ENCODE results near the gene COG3. TPM values are rescaled to one million over a fixed set of nuclear protein-coding genes. Genes with fewer than 3 reads are reported as not detected.

COG3 gene
- total and polyA plus RNA-seq, 2 of the 13 experiments (the other 11 are each of a cell fraction or from before 2014, with no cell fraction given), result 37.8 to 47.5 TPM

DNA sequence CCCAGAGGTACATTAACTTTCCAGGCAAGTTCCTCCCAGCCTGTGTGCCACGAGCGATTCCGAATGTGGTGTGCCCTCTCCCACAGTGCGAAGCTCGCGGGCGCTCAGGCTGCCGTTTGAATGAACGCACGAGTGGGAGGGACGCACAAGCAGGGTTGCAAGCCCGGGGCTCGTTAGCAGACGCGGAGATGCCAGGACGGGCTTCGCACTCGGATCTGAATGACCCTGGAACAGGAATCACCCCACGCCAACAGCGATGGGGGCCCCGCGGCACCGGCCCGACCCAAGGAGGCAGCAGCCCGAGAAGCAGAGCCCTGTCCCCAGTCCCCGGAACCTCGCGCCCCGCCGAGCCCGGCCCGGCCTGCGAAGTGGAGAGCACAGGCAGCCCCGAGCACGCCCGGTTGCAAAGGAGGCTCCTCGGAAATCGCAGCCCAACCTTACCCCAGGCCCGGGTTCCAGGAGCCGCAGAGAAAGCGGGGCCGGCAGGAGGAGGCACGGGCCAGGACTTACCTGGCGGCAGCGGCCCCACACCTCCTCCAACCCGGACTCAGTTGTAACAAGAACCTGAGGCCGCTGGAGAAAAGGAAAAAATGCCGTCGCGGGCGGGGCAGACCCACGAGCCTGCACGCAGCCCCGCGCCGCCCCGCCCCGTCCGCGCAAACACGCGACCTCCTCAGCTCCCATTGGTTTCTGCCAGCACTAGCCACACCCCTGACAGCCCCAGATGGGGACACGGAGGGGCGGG lies 46.8 kb upstream of the COG3 start, which contains the start of gene SLC25A30 (continued):
- TF ChIP-seq, protein P1, sequence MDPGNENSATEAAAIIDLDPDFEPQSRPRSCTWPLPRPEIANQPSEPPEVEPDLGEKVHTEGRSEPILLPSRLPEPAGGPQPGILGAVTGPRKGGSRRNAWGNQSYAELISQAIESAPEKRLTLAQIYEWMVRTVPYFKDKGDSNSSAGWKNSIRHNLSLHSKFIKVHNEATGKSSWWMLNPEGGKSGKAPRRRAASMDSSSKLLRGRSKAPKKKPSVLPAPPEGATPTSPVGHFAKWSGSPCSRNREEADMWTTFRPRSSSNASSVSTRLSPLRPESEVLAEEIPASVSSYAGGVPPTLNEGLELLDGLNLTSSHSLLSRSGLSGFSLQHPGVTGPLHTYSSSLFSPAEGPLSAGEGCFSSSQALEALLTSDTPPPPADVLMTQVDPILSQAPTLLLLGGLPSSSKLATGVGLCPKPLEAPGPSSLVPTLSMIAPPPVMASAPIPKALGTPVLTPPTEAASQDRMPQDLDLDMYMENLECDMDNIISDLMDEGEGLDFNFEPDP (CRISPR knock-in tag; conservative IDR thresholded peaks at IDR 0.05), result 0 out of 2 replicates have a peak, but pooled peaks have one; percentile 76
- TF ChIP-seq ZNF567 (CRISPR knock-in tag; IDR thresholded peaks at IDR 0.05; ENCODE audit: borderline replicate concordance), result no peak
- no peak for TF ChIP-seq TP53 (CRISPR knock-in tag; conservative IDR thresholded peaks at IDR 0.05)
- TF ChIP-seq SMARCC2 (IDR thresholded peaks at IDR 0.05), result no peak
- TF ChIP-seq RXRA (CRISPR knock-in tag; IDR thresholded peaks at IDR 0.05), result 0 out of 2 replicates have a peak, but pooled peaks have one; percentile 13
- TF ChIP-seq ZNF24 (IDR thresholded peaks at IDR 0.05), result no peak
- TF ChIP-seq POLR2AphosphoS5 (IDR thresholded peaks at IDR 0.05; ENCODE audit: low read depth, low read length), result peak; percentile 84
- no peak for TF ChIP-seq CEBPB (IDR thresholded peaks at IDR 0.05; ENCODE audit: borderline replicate concordance, low read depth, low read length)
- no peak for TF ChIP-seq ARID3A (IDR thresholded peaks at IDR 0.05; ENCODE audit: low read depth, low read length)
- TF ChIP-seq, protein P2, sequence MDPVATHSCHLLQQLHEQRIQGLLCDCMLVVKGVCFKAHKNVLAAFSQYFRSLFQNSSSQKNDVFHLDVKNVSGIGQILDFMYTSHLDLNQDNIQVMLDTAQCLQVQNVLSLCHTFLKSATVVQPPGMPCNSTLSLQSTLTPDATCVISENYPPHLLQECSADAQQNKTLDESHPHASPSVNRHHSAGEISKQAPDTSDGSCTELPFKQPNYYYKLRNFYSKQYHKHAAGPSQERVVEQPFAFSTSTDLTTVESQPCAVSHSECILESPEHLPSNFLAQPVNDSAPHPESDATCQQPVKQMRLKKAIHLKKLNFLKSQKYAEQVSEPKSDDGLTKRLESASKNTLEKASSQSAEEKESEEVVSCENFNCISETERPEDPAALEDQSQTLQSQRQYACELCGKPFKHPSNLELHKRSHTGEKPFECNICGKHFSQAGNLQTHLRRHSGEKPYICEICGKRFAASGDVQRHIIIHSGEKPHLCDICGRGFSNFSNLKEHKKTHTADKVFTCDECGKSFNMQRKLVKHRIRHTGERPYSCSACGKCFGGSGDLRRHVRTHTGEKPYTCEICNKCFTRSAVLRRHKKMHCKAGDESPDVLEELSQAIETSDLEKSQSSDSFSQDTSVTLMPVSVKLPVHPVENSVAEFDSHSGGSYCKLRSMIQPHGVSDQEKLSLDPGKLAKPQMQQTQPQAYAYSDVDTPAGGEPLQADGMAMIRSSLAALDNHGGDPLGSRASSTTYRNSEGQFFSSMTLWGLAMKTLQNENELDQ (CRISPR knock-in tag; IDR thresholded peaks at IDR 0.05; ENCODE audit: borderline replicate concordance), result no peak
- TF ChIP-seq NR1H2 (CRISPR knock-in tag; IDR thresholded peaks at IDR 0.05; ENCODE audit: borderline replicate concordance, low read depth), result no peak
- TF ChIP-seq, protein P3, sequence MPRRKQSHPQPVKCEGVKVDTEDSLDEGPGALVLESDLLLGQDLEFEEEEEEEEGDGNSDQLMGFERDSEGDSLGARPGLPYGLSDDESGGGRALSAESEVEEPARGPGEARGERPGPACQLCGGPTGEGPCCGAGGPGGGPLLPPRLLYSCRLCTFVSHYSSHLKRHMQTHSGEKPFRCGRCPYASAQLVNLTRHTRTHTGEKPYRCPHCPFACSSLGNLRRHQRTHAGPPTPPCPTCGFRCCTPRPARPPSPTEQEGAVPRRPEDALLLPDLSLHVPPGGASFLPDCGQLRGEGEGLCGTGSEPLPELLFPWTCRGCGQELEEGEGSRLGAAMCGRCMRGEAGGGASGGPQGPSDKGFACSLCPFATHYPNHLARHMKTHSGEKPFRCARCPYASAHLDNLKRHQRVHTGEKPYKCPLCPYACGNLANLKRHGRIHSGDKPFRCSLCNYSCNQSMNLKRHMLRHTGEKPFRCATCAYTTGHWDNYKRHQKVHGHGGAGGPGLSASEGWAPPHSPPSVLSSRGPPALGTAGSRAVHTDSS (CRISPR knock-in tag; conservative IDR thresholded peaks at IDR 0.05), result no peak
- TF ChIP-seq ATRX (CRISPR knock-in tag; IDR thresholded peaks at IDR 0.05; ENCODE audit: borderline replicate concordance), result no peak
- 0 out of 2 replicates have a peak, but pooled peaks have one; percentile 35 for TF ChIP-seq KAT7 (CRISPR knock-in tag; IDR thresholded peaks at IDR 0.05; ENCODE audit: borderline replicate concordance)
- TF ChIP-seq NFATC3 (CRISPR knock-in tag; IDR thresholded peaks at IDR 0.05), result no peak
- TF ChIP-seq CENPBD1 (CRISPR knock-in tag; IDR thresholded peaks at IDR 0.05; ENCODE audit: borderline replicate concordance, low read depth), result no peak
- no peak for TF ChIP-seq FOSL1 (CRISPR knock-in tag; IDR thresholded peaks at IDR 0.05; ENCODE audit: borderline replicate concordance)
- TF ChIP-seq HOXA7 (CRISPR knock-in tag; IDR thresholded peaks at IDR 0.05), result no peak
- TF ChIP-seq ZNF251 (CRISPR knock-in tag; IDR thresholded peaks at IDR 0.05), result no peak
